GM18508 (cell line): ENCODE results near the gene MAFB.

Experiments used
- ATAC-seq: cut with Tn5 transposase; IDR thresholded peaks from one replicate; pipeline ENCODE4 v1.9.1; 2021; ENCODE audit warnings: moderate number of reproducible peaks; ENCODE audit not compliant: insufficient read depth, unreplicated experiment

Gene MAFB

GRCh38 chr20:40683221-40683893 lies 5.7 kb downstream of the MAFB start:
- ATAC-seq: no peak

GRCh38 chr20:40682104-40682981 lies 6.7 kb downstream of the MAFB start:
- no peak for ATAC-seq

GRCh38 chr20:40681684-40682083 lies 7.4 kb downstream of the MAFB start:
- ATAC-seq: no peak

- no peak for ATAC-seq
Measured at GRCh38 chr20:40681165-40681564, 7.9 kb downstream of the MAFB start.

- peak; percentile 55 for ATAC-seq
Measured at GRCh38 chr20:40680161-40680959, 8.7 kb downstream of the MAFB start.

GRCh38 chr20:40679184-40679583 lies 9.9 kb downstream of the MAFB start:
- no peak for ATAC-seq

- no peak for ATAC-seq
Measured at GRCh38 chr20:40678286-40678875, 10.7 kb downstream of the MAFB start.

GRCh38 chr20:40677343-40677924 lies 11.6 kb downstream of the MAFB start:
- ATAC-seq: no peak

GRCh38 chr20:40676491-40677269 lies 12.4 kb downstream of the MAFB start:
- no peak for ATAC-seq

GRCh38 chr20:40675599-40676221 lies 13.3 kb downstream of the MAFB start:
- ATAC-seq: no peak

GRCh38 chr20:40673442-40673841 lies 15.6 kb downstream of the MAFB start:
- ATAC-seq: no peak

GRCh38 chr20:40672095-40672494 lies 16.9 kb downstream of the MAFB start:
- ATAC-seq: no peak

- ATAC-seq: no peak
Measured at GRCh38 chr20:40670253-40670652, 18.8 kb downstream of the MAFB start.

- ATAC-seq: no peak
Measured at GRCh38 chr20:40669692-40670091, 19.3 kb downstream of the MAFB start.

- ATAC-seq: no peak
Measured at GRCh38 chr20:40668449-40669228, 20.4 kb downstream of the MAFB start.

GRCh38 chr20:40667503-40667902 lies 21.5 kb downstream of the MAFB start:
- ATAC-seq: no peak

- ATAC-seq: no peak
Measured at GRCh38 chr20:40666336-40666735, 22.7 kb downstream of the MAFB start.

- no peak for ATAC-seq
Measured at GRCh38 chr20:40664891-40665290, 24.1 kb downstream of the MAFB start.
